Fibroblast of lung (primary cell): ENCODE data around the gene CFAP126. TPM values are rescaled to one million over a fixed set of nuclear protein-coding genes. Genes with fewer than 3 reads are reported as not detected.
"Not testable (repeated sequence)": the region's sequence is repeated elsewhere in the genome, so short reads cannot be mapped to it uniquely, and the experiment has no call there.

Experiments used
- DNase-seq, 2 donors: peaks; one replicate each; pipeline versions ENCODE4 v3.0.0 to v3.0.0-alpha.2; 2010; ENCODE audit warnings: low read depth in 2 of 2
- H2AFZ ChIP-seq: 2 replicates; pipeline ENCODE4 v1.5.1; 2012; ENCODE audit warnings: low read length, control low read depth, inconsistent platforms
- H3K27ac ChIP-seq: 2 replicates; pipeline ENCODE4 v1.5.1; 2011; ENCODE audit warnings: low read length, control low read depth; ENCODE audit not compliant: insufficient read depth
- H3K27me3 ChIP-seq: 2 replicates; pipeline ENCODE4 v1.5.1; 2011; ENCODE audit warnings: mild to moderate bottlenecking, low read length; ENCODE audit not compliant: control insufficient read depth, insufficient read depth
- H3K36me3 ChIP-seq: 2 replicates; pipeline ENCODE4 v1.5.1; 2011; ENCODE audit warnings: low read length; ENCODE audit not compliant: control insufficient read depth, insufficient read depth
- H3K4me1 ChIP-seq: 2 replicates; pipeline ENCODE4 v1.5.1; 2011; ENCODE audit warnings: low read length; ENCODE audit not compliant: control insufficient read depth, insufficient read depth; ENCODE audit errors: extremely low read depth
- H3K4me2 ChIP-seq: 2 replicates; pipeline ENCODE4 v1.5.1; 2011; ENCODE audit warnings: low read length, control low read depth; ENCODE audit not compliant: insufficient read depth; ENCODE audit errors: extremely low read depth
- H3K4me3 ChIP-seq, 4 experiments: fragments of 200-600 bp in 1 of 4; sonication (generic) in 1 of 4; replicated peaks in 1 of 4; 2 replicates each; pipeline ENCODE4 v1.5.1; 2011 to 2016; ENCODE audit warnings: low read length in 4 of 4, low read depth in 3 of 4, mild to moderate bottlenecking in 3 of 4, control low read depth in 2 of 4, inconsistent platforms in 1 of 4, mixed read lengths in 1 of 4; ENCODE audit not compliant: insufficient read depth in 1 of 4; ENCODE audit errors: control extremely low read depth in 1 of 4
- H3K79me2 ChIP-seq: 2 replicates; pipeline ENCODE4 v1.5.1; 2012; ENCODE audit warnings: mild to moderate bottlenecking, low read length, inconsistent platforms; ENCODE audit not compliant: control insufficient read depth, insufficient read depth
- H3K9ac ChIP-seq: 2 replicates; pipeline ENCODE4 v1.5.1; 2011; ENCODE audit warnings: mild to moderate bottlenecking, low read length, control low read depth; ENCODE audit not compliant: insufficient read depth
- H3K9me3 ChIP-seq: 2 replicates; pipeline ENCODE4 v1.5.1; 2012; ENCODE audit warnings: low read depth, low read length; ENCODE audit not compliant: control insufficient read depth, insufficient read depth
- H4K20me1 ChIP-seq: 2 replicates; pipeline ENCODE4 v1.5.1; 2011; ENCODE audit warnings: low read length; ENCODE audit not compliant: control insufficient read depth, insufficient read depth; ENCODE audit errors: extremely low read depth
- CTCF ChIP-seq, 2 donors: IDR thresholded peaks in 1 of 2; conservative IDR thresholded peaks in 1 of 2; 1 replicate in 1 of 2; 2 replicates in 1 of 2; pipeline ENCODE4 v1.5.1; 2011 to 2012; ENCODE audit warnings: low read length in 2 of 2, control low read depth in 1 of 2, inconsistent platforms in 1 of 2, low read depth in 1 of 2, mild to moderate bottlenecking in 1 of 2
- EZH2 ChIP-seq: IDR thresholded peaks from 2 replicates; pipeline ENCODE4 v1.5.1; 2012; ENCODE audit warnings: low read length, control low read depth, mild to moderate bottlenecking; ENCODE audit errors: missing control alignments
- polyA plus RNA-seq, 2 donors: library from polyadenylated mRNA; depleted of rRNA in 1 of 2; stranded (reverse) in 1 of 2; unstranded in 1 of 2; fragments of >200 nt; gene quantifications; 2 replicates each; pipeline ENCODE4 v1.2.1, GENCODE V29; 2011 to 2012; ENCODE audit warnings: missing spikeins in 1 of 2
- total RNA-seq: library from RNA; depleted of rRNA; stranded (reverse); fragments of >200 nt; gene quantifications from 2 replicates; pipeline ENCODE4 v1.2.1, GENCODE V29; 2014

The CFAP126 gene
- total and polyA plus RNA-seq, 2 donors (not counting 1 experiment from before 2014, with no cell fraction given), result not detected

- Histone ChIP-seq H3K4me3 (peak overlapping the region; percentile 69 to 90 (median 76)), H3K27me3 (no peaks in the 10 kb centered on the region), H3K36me3 (no peaks in the 10 kb centered on the region), H2AFZ (peak overlapping the region; percentile 98), H3K4me1 (peaks cover 3% of the 10 kb centered on the region), H3K9ac (peak overlapping the region; percentile 87), H4K20me1 (no peaks in the 10 kb centered on the region), H3K79me2 (no peaks in the 10 kb centered on the region), H3K4me2 (peak overlapping the region; percentile 95), H3K27ac (peak overlapping the region; percentile 97), H3K9me3 (no peaks in the 10 kb centered on the region)
- no peak for TF ChIP-seq EZH2
- TF ChIP-seq CTCF (conservative IDR thresholded peaks at IDR 0.05 in 1 of 2, IDR thresholded peaks at IDR 0.05 in 1 of 2; ENCODE audit: low read depth in 1 of 2, low read length in 2 of 2), result no peak
- peak; percentile 97 to 98 for DNase-seq
Observed at GRCh38 chr1:161389691-161390558, 22.2 kb upstream of the CFAP126 start.

- not testable (repeated sequence) for H3K79me2 ChIP-seq, H3K36me3 ChIP-seq, H4K20me1 ChIP-seq, H3K27me3 ChIP-seq, DNase-seq, H3K9me3 ChIP-seq, H3K4me1 ChIP-seq, H2AFZ ChIP-seq
- peak overlapping the region; percentile 76 for H3K9ac ChIP-seq
- peak overlapping the region; percentile 86 for H3K4me2 ChIP-seq
- peak overlapping the region; percentile 45 to 69 (median 62) for H3K4me3 ChIP-seq
- H3K27ac ChIP-seq, result peak overlapping the region; percentile 97
Observed at GRCh38 chr1:161389158-161389557, 21.5 kb upstream of the CFAP126 start.

DNA sequence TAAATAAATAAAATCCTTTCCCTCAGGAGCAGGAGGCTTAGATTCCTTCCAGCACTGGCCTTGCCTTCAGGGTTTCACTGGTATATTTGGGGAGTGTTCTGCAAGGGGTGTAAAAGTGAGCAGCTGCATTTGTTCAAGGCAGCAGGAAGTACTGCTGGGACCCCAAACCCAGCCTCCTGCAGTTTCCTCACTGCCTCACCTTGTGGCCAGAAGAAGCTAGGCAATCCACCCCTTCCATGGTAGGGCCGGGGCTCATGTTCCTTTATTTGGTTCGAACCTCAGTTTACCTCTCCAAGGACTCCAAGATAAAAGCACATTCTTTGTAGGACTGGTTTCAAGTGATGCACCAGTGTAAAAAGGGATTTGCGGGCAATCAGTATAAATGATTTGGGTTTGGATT is 21.0 kb upstream of the CFAP126 start:
- Histone ChIP-seq H3K4me3 (no peak overlapping the region), H3K36me3 (no peaks in the 10 kb centered on the region), H3K27ac (no peak overlapping the region), H2AFZ (no peak overlapping the region), H3K4me2 (no peak overlapping the region), H3K9ac (no peak overlapping the region), H3K4me1 (peaks cover 3% of the 10 kb centered on the region), H4K20me1 (no peaks in the 10 kb centered on the region), H3K9me3 (no peaks in the 10 kb centered on the region), H3K27me3 (no peaks in the 10 kb centered on the region), H3K79me2 (no peaks in the 10 kb centered on the region)
- no peak for TF ChIP-seq EZH2
- no peak for TF ChIP-seq CTCF (conservative IDR thresholded peaks at IDR 0.05 in 1 of 2, IDR thresholded peaks at IDR 0.05 in 1 of 2; ENCODE audit: low read depth in 1 of 2, low read length in 2 of 2)
- DNase-seq, result no peak
